KMS-11 (cell line): ENCODE measurements around the gene MIF.
"Not testable (repeated sequence)": the region's sequence is repeated elsewhere in the genome, so short reads cannot be mapped to it uniquely, and the experiment has no call there.

Experiments
- H2AFZ ChIP-seq: fragments of 200-600 bp; sonication (generic); 2 replicates; pipeline ENCODE4 v1.6.1; 2016; ENCODE audit warnings: antibody characterized with exemption, mixed run types, low read depth
- H3K27ac ChIP-seq: fragments of 200-600 bp; sonication (generic); 2 replicates; pipeline ENCODE4 v1.6.1; 2016; ENCODE audit warnings: mild to moderate bottlenecking, mixed run types
- H3K27me3 ChIP-seq: fragments of 200-600 bp; sonication (generic); 2 replicates; pipeline ENCODE4 v1.6.1; 2017; ENCODE audit warnings: mild to moderate bottlenecking, low read depth, mixed run types, moderate library complexity; ENCODE audit not compliant: insufficient read depth
- H3K36me3 ChIP-seq: fragments of 200-600 bp; sonication (generic); 2 replicates; pipeline ENCODE4 v1.6.1; 2017; ENCODE audit warnings: mild to moderate bottlenecking, mixed run types; ENCODE audit not compliant: insufficient read depth
- H3K4me1 ChIP-seq: fragments of 200-600 bp; sonication (generic); 2 replicates; pipeline ENCODE4 v1.6.1; 2016; ENCODE audit warnings: mild to moderate bottlenecking, low read depth, mixed run types; ENCODE audit not compliant: poor library complexity, severe bottlenecking
- H3K4me2 ChIP-seq: fragments of 200-600 bp; sonication (generic); 2 replicates; pipeline ENCODE4 v1.7.0; 2016; ENCODE audit warnings: mild to moderate bottlenecking, mixed run types
- H3K4me3 ChIP-seq: fragments of 200-600 bp; sonication (generic); IDR thresholded peaks from 2 replicates; pipeline ENCODE4 v1.6.1; 2017; ENCODE audit warnings: low read depth, low read length, mixed read lengths; ENCODE audit not compliant: insufficient read depth
- H3K79me2 ChIP-seq: fragments of 200-600 bp; sonication (generic); 2 replicates; pipeline ENCODE4 v1.6.1; 2016; ENCODE audit warnings: low read depth, mixed run types; ENCODE audit not compliant: insufficient read depth
- H3K9ac ChIP-seq: fragments of 200-600 bp; sonication (generic); 2 replicates; pipeline ENCODE4 v1.6.1; 2016; ENCODE audit warnings: mild to moderate bottlenecking, mixed run types
- H4K20me1 ChIP-seq: fragments of 200-600 bp; sonication (generic); 2 replicates; pipeline ENCODE4 v1.6.1; 2016; ENCODE audit warnings: mild to moderate bottlenecking, mixed run types; ENCODE audit not compliant: insufficient read depth
- CTCF ChIP-seq: fragments of 200-600 bp; sonication (generic); conservative IDR thresholded peaks from 2 replicates; pipeline ENCODE4 v1.6.1; 2017; ENCODE audit warnings: low read depth, mild to moderate bottlenecking, antibody characterized with exemption, low read length, moderate library complexity, mixed read lengths

MIF gene

GRCh38 chr22:23862103-23862502, 32.1 kb upstream of the MIF start:
- no peaks in the 10 kb centered on the region; the same call in 1 of the 2 replicates for H3K79me2 ChIP-seq
- H3K27me3 ChIP-seq: no peaks in the 10 kb centered on the region
- no peak overlapping the region for H3K9ac ChIP-seq
- H3K4me2 ChIP-seq: no peak overlapping the region
- H3K36me3 ChIP-seq: no peaks in the 10 kb centered on the region
- no peak overlapping the region for H2AFZ ChIP-seq
- no peaks in the 10 kb centered on the region for H4K20me1 ChIP-seq
- peak; percentile 73 for TF ChIP-seq CTCF
- H3K4me1 ChIP-seq: peaks cover 14% of the 10 kb centered on the region
- H3K4me3 ChIP-seq: no peak overlapping the region
- H3K27ac ChIP-seq: no peak overlapping the region

GRCh38 chr22:23864499-23865154, 29.6 kb upstream of the MIF start:
- not testable (repeated sequence) for H3K4me3 ChIP-seq, H3K9ac ChIP-seq, H3K27ac ChIP-seq, H2AFZ ChIP-seq, H4K20me1 ChIP-seq, H3K4me1 ChIP-seq, H3K36me3 ChIP-seq, H3K4me2 ChIP-seq, H3K27me3 ChIP-seq, H3K79me2 ChIP-seq

- Histone ChIP-seq H3K79me2 (no peaks in the 10 kb centered on the region), H2AFZ (no peak overlapping the region), H4K20me1 (no peaks in the 10 kb centered on the region), H3K4me3 (no peak overlapping the region), H3K27me3 (no peaks in the 10 kb centered on the region), H3K4me2 (no peak overlapping the region), H3K27ac (no peak overlapping the region), H3K36me3 (no peaks in the 10 kb centered on the region; the same call in 1 of the 2 replicates), H3K9ac (no peak overlapping the region), H3K4me1 (no peaks in the 10 kb centered on the region)
- TF ChIP-seq CTCF: no peak
Observed at GRCh38 chr22:23868580-23868979, 25.6 kb upstream of the MIF start.

- no peaks in the 10 kb centered on the region for H4K20me1 ChIP-seq
- no peak for TF ChIP-seq CTCF
- H3K36me3 ChIP-seq: no peaks in the 10 kb centered on the region
- no peaks in the 10 kb centered on the region for H3K27me3 ChIP-seq
- H3K4me2 ChIP-seq: no peak overlapping the region
- no peaks in the 10 kb centered on the region for H3K79me2 ChIP-seq
- H3K27ac ChIP-seq: no peak overlapping the region
- no peak overlapping the region for H3K4me3 ChIP-seq
- no peaks in the 10 kb centered on the region for H3K4me1 ChIP-seq
- H2AFZ ChIP-seq: no peak overlapping the region
- no peak overlapping the region for H3K9ac ChIP-seq
Observed at GRCh38 chr22:23874871-23875270, 19.3 kb upstream of the MIF start.

- H3K4me1 ChIP-seq: no peaks in the 10 kb centered on the region
- no peak for TF ChIP-seq CTCF
- no peaks in the 10 kb centered on the region for H3K79me2 ChIP-seq
- no peak overlapping the region for H3K9ac ChIP-seq
- H3K27me3 ChIP-seq: no peaks in the 10 kb centered on the region
- no peak overlapping the region for H3K4me3 ChIP-seq
- no peak overlapping the region for H2AFZ ChIP-seq
- no peaks in the 10 kb centered on the region for H3K36me3 ChIP-seq
- no peaks in the 10 kb centered on the region for H4K20me1 ChIP-seq
- no peak overlapping the region for H3K27ac ChIP-seq
- H3K4me2 ChIP-seq: no peak overlapping the region
Observed at GRCh38 chr22:23875801-23876200, 18.4 kb upstream of the MIF start.
